NCI-H2227 treated with DMSO at 0.1 percent for 48 hours (cell line): ENCODE data around the gene CLASP1.
A peak's percentile ranks its signal among the peaks of the same experiment; 100 is the strongest.
"Not testable (repeated sequence)": the region's sequence is repeated elsewhere in the genome, so short reads cannot be mapped to it uniquely, and the experiment has no call there.

Experiments used
- DNase-seq: peaks from one replicate; lab custom pipeline; 2025; lab: John Stamatoyannopoulos, UW

CLASP1 gene

DNA sequence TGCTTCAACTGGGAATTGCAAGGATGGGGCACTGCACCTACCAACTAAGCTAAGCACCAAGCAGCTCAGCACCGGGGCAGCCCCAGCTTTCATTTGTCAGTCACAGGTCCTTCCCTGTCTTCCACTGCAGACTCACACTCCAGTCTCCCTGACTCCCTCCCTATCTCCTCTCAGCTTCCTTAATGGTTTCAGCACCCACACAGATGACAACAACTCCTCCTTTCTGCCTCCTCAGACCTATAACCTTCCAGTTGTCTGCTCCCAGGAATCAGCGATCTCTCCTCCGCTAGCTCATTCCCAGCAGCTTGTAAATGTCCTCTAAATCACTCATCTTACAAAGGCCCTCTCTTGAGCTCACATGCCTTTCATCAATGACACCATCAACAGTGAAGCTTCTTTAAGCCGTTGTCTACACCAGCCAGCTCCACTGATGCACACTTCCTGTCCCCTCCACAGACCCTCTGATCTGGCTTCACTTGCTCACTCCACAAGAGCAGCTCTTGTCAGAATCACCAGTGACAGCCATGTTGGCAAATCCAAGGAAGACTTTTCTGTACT, 32.1 kb downstream of the CLASP1 start:
- peak; percentile 33 for DNase-seq

GRCh38 chr2:121613774-121614173, 35.5 kb downstream of the CLASP1 start:
- DNase-seq, result no peak

DNA sequence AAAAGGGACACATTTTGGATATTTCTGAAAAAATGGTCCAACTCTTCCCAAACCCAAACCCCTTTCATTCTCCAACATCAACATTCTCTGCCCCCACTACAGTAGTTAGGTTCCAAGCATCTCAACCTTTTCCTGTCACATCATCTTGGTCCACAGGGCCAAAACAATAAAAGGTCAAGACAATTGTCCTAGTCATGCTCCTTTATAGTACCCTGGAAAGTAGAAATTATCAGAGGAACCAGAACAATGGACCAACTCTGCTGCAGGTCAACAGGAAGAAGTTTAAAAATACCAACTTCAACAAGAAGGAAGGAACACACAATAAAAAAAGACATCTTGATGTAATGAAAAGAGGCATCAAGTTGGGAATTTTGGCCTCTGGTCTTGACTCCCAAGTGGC, 36.1 kb downstream of the CLASP1 start:
- DNase-seq, result no peak

- no peak for DNase-seq
Observed at GRCh38 chr2:121611730-121612705, 37.2 kb downstream of the CLASP1 start.

DNA sequence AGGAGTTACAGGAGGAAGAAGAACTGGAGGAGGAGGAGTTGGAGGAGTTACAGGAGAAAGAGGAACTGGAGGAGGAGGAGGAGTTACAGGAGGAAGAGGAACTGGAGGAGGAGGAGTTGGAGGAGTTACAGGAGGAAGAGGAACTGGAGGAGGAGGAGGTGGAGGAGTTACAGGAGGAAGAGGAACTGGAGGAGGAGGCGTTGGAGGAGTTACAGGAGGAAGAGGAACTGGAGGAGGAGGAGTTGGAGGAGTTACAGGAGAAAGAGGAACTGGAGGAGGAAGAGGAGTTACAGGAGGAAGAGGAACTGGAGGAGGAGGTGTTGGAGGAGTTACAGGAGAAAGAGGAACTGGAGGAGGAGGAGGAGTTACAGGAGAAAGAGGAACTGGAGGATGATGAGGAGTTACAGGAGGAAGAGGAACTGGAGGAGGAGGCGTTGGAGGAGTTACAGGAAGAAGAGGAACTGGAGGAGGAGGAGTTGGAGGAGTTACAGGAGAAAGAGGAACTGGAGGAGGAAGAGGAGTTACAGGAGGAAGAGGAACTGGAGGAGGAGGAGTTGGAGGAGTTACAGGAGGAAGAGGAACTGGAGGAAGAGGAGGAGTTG, 38.1 kb downstream of the CLASP1 start:
- not testable (repeated sequence) for DNase-seq

GRCh38 chr2:121610487-121610874, 38.8 kb downstream of the CLASP1 start:
- DNase-seq, result not testable (repeated sequence)

DNA sequence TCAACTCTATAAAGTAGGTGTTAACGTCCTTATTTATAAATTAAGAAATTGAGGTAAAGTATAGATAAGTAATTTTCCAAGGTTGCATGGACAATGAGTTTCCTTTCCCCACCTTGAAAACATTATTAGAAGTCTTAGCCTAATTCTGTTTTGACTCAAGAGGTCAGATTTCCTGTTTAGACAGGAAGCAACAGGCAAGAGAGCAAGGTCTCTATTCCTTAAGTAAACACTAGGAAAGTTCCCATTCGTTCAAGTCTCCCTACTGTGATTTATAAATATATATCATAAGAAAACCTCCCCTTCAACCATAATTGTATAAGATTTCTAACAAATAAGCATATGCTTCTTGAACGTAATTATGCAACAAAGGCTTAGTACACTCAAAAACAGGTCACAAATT, 40.3 kb downstream of the CLASP1 start:
- no peak for DNase-seq

- DNase-seq, result no peak
Observed at GRCh38 chr2:121608367-121608766, 40.9 kb downstream of the CLASP1 start.

DNA sequence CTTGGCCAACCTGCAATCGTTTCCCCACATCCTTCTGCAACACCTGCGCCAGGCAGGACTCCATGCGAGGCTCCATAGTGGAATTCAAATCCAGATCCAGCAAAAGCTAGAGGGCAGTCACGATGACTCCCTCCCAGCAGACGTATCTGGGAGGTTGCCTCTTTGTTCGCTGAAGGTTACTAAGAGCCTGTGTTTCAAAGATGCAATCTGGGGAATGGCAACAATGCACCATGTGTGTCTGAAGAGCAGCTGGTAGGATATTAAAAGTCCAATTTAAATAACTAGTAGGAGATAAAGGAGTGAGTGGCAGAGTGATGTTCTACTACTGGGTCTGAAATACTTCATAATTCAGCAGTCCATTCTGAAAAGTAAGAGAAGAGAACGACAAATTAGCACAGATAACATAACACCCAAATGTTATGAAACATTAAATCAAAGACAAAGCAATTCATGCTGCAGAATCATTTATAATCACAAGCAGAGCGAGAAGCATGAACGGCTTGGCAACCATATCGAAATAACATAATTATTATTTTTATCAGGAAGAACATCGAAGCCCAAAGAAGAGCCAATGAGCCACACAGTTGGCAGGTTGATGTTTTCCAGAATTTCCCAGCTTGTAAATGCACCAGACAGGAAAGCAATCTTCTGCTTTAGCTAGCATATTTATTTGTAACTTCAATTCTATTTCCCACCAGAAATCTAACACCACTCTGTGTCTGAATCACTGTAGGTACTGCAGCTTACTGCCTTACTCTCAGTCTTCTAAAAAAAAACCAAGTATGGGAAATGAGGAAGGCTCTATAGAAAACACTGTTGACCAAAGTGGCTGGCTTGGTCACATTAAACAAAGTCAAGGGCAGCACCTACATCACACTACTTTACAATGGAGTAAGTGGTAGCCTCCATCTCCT, 43.2 kb downstream of the CLASP1 start:
- no peak for DNase-seq

- no peak for DNase-seq
Observed at GRCh38 chr2:121603185-121603584, 46.1 kb downstream of the CLASP1 start.

DNA sequence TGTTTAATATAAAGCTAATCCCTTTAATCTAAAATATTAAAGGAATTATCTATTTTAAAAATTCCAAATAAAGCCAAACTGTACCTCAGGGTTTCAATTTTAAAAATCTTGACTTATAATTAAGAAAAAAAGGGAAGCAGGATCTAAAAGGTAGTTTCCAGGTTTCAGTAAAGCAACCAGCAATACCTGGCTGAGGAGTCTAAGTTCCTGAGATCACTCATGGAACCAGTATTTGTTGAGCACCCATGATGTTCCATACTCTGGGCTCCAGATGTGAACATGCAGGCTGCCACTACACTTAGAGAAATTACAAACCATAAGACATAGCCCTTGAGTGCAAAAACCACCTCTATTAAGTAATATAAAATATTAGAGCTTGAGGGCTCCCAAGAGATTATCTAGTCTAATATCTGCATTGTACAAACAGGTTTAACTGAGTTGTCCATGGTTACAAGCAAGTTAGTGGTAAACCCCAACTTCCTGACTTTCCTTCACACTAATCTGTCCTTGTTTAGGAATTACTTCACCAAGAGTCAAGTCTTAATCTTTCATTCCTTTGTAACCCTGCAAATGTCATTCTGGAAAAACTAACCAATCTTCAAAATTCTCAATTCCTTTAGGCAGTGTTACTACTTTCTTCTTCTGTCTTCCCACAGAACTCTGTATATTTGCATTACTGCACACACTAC, 49.2 kb downstream of the CLASP1 start:
- no peak for DNase-seq

GRCh38 chr2:121598087-121598486, 51.2 kb downstream of the CLASP1 start:
- DNase-seq, result no peak

DNA sequence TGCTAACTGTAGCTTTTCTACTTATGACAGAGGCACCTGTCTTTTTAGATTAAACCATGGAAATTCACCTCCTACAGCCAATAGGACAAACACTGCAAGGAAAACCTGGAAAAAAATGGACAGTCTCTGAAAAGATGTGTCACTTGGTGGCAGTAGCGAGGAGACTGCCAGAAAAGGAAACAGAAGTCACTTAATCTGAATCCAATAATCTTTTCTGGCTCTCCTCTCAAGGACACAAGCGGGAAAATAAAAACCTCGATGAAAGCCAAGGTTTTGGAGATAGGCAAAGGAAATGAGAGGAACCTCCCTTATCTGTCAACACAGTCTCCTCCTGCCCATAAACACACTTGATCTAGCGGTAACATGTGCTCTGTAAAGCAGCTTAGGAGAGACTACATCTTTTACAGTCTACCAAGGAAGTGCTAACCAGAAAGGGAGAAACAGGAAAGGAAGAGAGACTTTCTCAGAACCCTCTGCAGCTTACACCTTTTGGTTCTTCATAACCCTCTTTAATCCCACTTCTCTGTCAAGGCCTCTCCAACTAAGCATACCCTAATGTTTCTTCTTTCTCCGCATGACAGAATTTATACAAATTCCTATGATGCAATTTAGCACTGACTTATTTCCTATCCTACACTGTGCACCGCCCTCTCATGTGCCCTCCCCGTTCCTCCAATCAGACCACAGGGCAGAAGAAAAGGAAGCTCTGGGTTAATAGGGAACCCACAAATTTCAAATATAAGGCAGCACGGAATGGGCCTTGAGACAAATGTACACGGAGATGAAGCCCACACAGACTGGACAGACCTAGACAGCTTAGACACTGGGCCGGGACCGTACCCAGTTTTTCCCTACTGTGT, 52.8 kb downstream of the CLASP1 start:
- DNase-seq, result peak; percentile 57

DNA sequence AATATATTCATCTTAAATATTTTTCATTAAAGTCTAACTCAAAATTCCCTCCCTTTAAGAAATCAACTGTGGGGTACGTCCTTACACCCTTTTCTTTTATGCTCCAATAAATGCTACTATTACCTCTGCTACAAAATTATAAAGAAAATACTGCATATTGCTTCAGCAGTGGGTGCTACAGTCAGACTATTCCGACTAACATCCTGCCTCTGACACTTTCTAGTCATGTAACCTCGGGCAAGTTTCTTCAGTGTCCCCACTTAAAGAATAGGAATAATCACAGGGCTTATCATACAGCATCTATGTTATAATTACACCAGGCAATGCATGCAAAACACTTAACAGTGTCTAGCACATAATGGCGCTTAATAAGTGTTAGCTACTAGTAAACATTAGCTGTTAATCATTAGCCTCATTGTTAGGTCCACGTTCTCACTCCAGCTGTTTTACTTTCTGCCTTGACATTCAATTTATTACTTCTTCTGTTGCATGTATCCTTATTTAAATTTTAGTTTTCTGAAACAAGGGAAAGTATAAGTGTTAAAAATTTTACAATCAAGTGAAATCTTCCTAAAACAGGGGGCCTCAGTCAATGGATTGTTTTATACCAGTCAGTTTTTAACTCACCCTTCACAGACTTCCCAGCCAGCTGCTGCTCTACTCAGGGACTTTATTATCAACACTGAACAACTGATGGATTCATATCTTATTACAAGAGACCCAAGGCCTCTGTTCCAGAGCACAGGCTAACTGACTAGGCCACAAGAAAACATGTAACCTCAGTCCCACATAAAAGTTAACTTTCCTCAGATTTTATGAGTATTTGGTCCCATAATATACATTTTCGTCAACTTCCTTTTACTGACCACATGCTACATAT, 54.0 kb downstream of the CLASP1 start:
- DNase-seq, result no peak

- DNase-seq, result no peak
Observed at GRCh38 chr2:121591199-121591598, 58.1 kb downstream of the CLASP1 start.

DNA sequence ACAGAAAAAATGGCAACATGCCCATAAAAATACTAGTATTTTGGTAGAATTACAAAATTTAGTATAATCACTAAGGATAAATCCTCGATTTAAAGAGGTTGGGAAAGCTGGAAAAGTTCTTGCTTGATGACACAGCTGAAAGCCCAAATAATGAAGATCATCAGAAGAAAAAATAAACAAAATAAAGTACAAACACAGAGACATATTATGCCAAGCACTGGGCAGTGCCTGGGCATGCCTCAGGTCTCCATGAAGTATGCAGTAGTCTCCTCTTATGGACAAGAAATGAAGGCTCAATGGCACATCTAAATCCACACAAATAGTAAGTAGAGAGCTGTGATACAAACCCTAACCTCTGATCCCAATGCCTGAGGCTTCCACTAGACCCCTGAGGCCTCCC, 60.9 kb downstream of the CLASP1 start:
- no peak for DNase-seq

GRCh38 chr2:121587131-121587530, 62.1 kb downstream of the CLASP1 start:
- no peak for DNase-seq

DNA sequence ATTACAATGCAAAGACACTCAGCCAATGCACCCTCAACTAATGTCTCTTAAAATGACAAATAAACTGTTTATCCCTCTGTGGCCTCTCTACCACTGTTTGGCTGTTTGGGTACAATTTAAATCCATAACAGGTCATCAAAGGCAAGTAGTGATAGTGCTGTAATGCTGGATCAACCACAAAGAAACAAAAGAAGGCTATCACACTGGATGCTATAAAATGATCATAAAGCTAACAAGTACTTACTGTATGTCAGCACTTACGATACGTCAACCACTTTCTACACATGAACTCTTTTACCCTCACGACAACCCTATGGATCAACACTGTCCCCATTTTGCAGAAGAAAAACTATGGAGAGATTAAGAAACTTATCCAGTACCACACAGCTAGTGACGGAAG, 64.5 kb downstream of the CLASP1 start:
- DNase-seq, result no peak

GRCh38 chr2:121583555-121583954, 65.7 kb downstream of the CLASP1 start:
- no peak for DNase-seq
